ENCODE measurements around the gene TRIP13. TPM values are rescaled to one million over a fixed set of nuclear protein-coding genes. Genes with fewer than 3 reads are reported as not detected.
"Not testable (repeated sequence)": the region's sequence is repeated elsewhere in the genome, so short reads cannot be mapped to it uniquely, and the experiment has no call there.

TRIP13 gene
- total and polyA plus RNA-seq, 2 experiments from 2014 or later = 19.5 to 20.4 TPM

- H3K9me3 ChIP-seq (ENCODE audit: low read depth); H3K9ac ChIP-seq; H2AFZ ChIP-seq; H3K79me2 ChIP-seq (ENCODE audit: insufficient read depth); H3K36me3 ChIP-seq (ENCODE audit: low read depth); H3K4me1 ChIP-seq (ENCODE audit: insufficient read depth); H3K27me3 ChIP-seq (replicated peaks; ENCODE audit: insufficient read depth); DNase-seq; H3K4me3 ChIP-seq; H3K9me2 ChIP-seq (ENCODE audit: insufficient read depth); H3F3A ChIP-seq (ENCODE audit: insufficient read depth); H4K20me1 ChIP-seq (ENCODE audit: insufficient read depth); in situ Hi-C loops (cut with MboI); H3K27ac ChIP-seq; H3K4me2 ChIP-seq (ENCODE audit: unreplicated experiment): not testable (repeated sequence)
- 73% methylated on average over 18 of the region's 18 CpGs for WGBS, 2 experiments (ENCODE audit: low coverage in 1 of 2, low lambda C conversion rate in 2 of 2, missing lambda C conversion rate in 2 of 2)
Observed at GRCh38 chr5:846602-847091, 46.0 kb upstream of the TRIP13 start.

GRCh38 chr5:847212-847611 lies 45.5 kb upstream of the TRIP13 start:
- DNase-seq; H3K4me2 ChIP-seq (ENCODE audit: unreplicated experiment); H3K9ac ChIP-seq; H3K9me2 ChIP-seq (ENCODE audit: insufficient read depth); H2AFZ ChIP-seq; H3K9me3 ChIP-seq (ENCODE audit: low read depth); H3K4me1 ChIP-seq (ENCODE audit: insufficient read depth); H3K27ac ChIP-seq; H3K27me3 ChIP-seq (replicated peaks; ENCODE audit: insufficient read depth); in situ Hi-C loops (cut with MboI); H3K79me2 ChIP-seq (ENCODE audit: insufficient read depth); H3K4me3 ChIP-seq; H3K36me3 ChIP-seq (ENCODE audit: low read depth); H4K20me1 ChIP-seq (ENCODE audit: insufficient read depth); H3F3A ChIP-seq (ENCODE audit: insufficient read depth): not testable (repeated sequence)
- WGBS, 2 experiments (ENCODE audit: low coverage in 1 of 2, low lambda C conversion rate in 2 of 2, missing lambda C conversion rate in 2 of 2) = 57 to 83% methylated on average over 8 to 11 of the region's 18 CpGs

DNA sequence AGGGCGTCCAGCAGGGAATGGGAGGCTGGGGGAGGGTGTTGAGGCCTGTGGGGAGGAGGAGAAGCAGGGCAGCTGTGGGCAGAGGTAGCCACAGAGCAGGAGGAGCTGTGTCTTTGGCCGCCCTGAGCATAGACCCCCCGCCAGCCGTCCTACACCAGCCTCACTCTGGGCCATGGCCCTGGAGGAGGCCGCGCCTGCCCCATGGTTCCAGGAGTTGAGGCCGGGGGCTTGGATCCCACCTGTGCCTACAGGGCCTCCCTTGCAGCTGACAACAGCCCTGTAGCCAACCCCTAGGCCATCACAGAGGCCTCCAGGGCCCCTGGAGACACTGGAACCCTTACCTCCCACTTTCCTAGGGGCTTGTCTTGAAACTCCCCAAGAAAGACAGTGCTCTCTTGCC lies 44.9 kb upstream of the TRIP13 start:
- H3K36me3 ChIP-seq (ENCODE audit: low read depth); H3K27ac ChIP-seq; DNase-seq; H2AFZ ChIP-seq; H3K79me2 ChIP-seq (ENCODE audit: insufficient read depth); H3K4me1 ChIP-seq (ENCODE audit: insufficient read depth); H3K9me3 ChIP-seq (ENCODE audit: low read depth); H3F3A ChIP-seq (ENCODE audit: insufficient read depth); H3K4me3 ChIP-seq; H3K27me3 ChIP-seq (replicated peaks; ENCODE audit: insufficient read depth); H4K20me1 ChIP-seq (ENCODE audit: insufficient read depth); H3K9me2 ChIP-seq (ENCODE audit: insufficient read depth); in situ Hi-C loops (cut with MboI); H3K9ac ChIP-seq; H3K4me2 ChIP-seq (ENCODE audit: unreplicated experiment): not testable (repeated sequence)
- WGBS, 2 experiments (ENCODE audit: low coverage in 1 of 2, low lambda C conversion rate in 2 of 2, missing lambda C conversion rate in 2 of 2) = 84 to 88% methylated on average over 5 to 6 of the region's 7 CpGs

GRCh38 chr5:848671-849111 lies 44.0 kb upstream of the TRIP13 start:
- H3K4me2 ChIP-seq (ENCODE audit: unreplicated experiment) = no peak overlapping the region
- H3F3A ChIP-seq (ENCODE audit: insufficient read depth) = no peaks in the 10 kb centered on the region
- no peak for DNase-seq
- H3K9ac ChIP-seq = no peak overlapping the region
- no peaks in the 10 kb centered on the region for H3K36me3 ChIP-seq (ENCODE audit: low read depth)
- no peaks in the 10 kb centered on the region for H3K9me2 ChIP-seq (ENCODE audit: insufficient read depth)
- no peak overlapping the region for H3K27ac ChIP-seq
- H3K4me3 ChIP-seq = no peak overlapping the region
- TF ChIP-seq EZH2phosphoT487 (IDR thresholded peaks at IDR 0.05; ENCODE audit: insufficient read depth, low read depth) = no peak
- no peak for TF ChIP-seq EZH2 (IDR thresholded peaks at IDR 0.05; ENCODE audit: insufficient read depth, poor library complexity, severe bottlenecking)
- H3K79me2 ChIP-seq (ENCODE audit: insufficient read depth) = no peaks in the 10 kb centered on the region
- H3K27me3 ChIP-seq (replicated peaks; ENCODE audit: insufficient read depth) = peaks cover 4% of the 10 kb centered on the region; the same call in 1 of the 2 replicates
- no peaks in the 10 kb centered on the region for H4K20me1 ChIP-seq (ENCODE audit: insufficient read depth)
- in situ Hi-C loops (cut with MboI) = no loop called here
- 73 to 83% methylated on average over 14 of the region's 14 CpGs for WGBS, 2 experiments (ENCODE audit: low coverage in 1 of 2, low lambda C conversion rate in 2 of 2, missing lambda C conversion rate in 2 of 2)
- no peaks in the 10 kb centered on the region for H3K9me3 ChIP-seq (ENCODE audit: low read depth)
- H2AFZ ChIP-seq = no peak overlapping the region
- H3K4me1 ChIP-seq (ENCODE audit: insufficient read depth) = no peaks in the 10 kb centered on the region

GRCh38 chr5:849651-850301 lies 42.9 kb upstream of the TRIP13 start:
- H3K27ac ChIP-seq = no peak overlapping the region
- H2AFZ ChIP-seq = no peak overlapping the region
- H3K4me3 ChIP-seq = no peak overlapping the region
- TF ChIP-seq EZH2phosphoT487 (IDR thresholded peaks at IDR 0.05; ENCODE audit: insufficient read depth, low read depth) (no peak), EZH2 (IDR thresholded peaks at IDR 0.05; ENCODE audit: insufficient read depth, poor library complexity, severe bottlenecking) (no peak)
- no peaks in the 10 kb centered on the region for H3K36me3 ChIP-seq (ENCODE audit: low read depth)
- H3K9me2 ChIP-seq (ENCODE audit: insufficient read depth) = no peaks in the 10 kb centered on the region
- H3K9me3 ChIP-seq (ENCODE audit: low read depth) = no peaks in the 10 kb centered on the region
- H3K27me3 ChIP-seq (replicated peaks; ENCODE audit: insufficient read depth) = peaks cover 4% of the 10 kb centered on the region; the same call in 1 of the 2 replicates
- no peaks in the 10 kb centered on the region for H3K4me1 ChIP-seq (ENCODE audit: insufficient read depth)
- H4K20me1 ChIP-seq (ENCODE audit: insufficient read depth) = no peaks in the 10 kb centered on the region
- no peak overlapping the region for H3K9ac ChIP-seq
- 54 to 58% methylated on average over 20 of the region's 20 CpGs for WGBS, 2 experiments (ENCODE audit: low coverage in 1 of 2, low lambda C conversion rate in 2 of 2, missing lambda C conversion rate in 2 of 2)
- no peaks in the 10 kb centered on the region for H3K79me2 ChIP-seq (ENCODE audit: insufficient read depth)
- no peaks in the 10 kb centered on the region for H3F3A ChIP-seq (ENCODE audit: insufficient read depth)
- peak; percentile 37 for DNase-seq
- no peak overlapping the region for H3K4me2 ChIP-seq (ENCODE audit: unreplicated experiment)
- in situ Hi-C loops (cut with MboI) = no loop called here
